HG03460 (cell line): Measurements from ENCODE around the gene CHAT.

ENCODE experiments used
- ATAC-seq: cut with Tn5 transposase; IDR thresholded peaks from one replicate; pipeline ENCODE4 v1.9.1; 2021; ENCODE audit not compliant: unreplicated experiment

Gene CHAT

DNA sequence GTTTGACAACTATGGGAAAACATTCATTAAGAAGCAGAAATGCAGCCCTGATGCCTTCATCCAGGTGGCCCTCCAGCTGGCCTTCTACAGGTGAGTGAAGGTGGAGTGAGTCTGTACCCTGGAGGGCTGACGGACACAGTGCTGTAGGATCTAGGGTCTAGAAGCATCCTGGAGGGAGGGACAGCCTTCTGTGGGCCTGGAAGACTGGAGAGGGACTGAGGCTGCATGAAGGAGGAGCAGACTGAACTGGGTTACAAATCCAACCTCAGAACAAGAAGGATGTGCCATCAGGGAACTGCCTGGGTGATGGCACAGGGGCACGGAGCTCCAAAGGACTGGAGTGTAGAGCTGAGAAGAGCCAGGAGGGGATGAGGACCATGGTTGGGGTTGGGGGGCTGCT is 38.1 kb downstream of the CHAT start:
- no peak for ATAC-seq

DNA sequence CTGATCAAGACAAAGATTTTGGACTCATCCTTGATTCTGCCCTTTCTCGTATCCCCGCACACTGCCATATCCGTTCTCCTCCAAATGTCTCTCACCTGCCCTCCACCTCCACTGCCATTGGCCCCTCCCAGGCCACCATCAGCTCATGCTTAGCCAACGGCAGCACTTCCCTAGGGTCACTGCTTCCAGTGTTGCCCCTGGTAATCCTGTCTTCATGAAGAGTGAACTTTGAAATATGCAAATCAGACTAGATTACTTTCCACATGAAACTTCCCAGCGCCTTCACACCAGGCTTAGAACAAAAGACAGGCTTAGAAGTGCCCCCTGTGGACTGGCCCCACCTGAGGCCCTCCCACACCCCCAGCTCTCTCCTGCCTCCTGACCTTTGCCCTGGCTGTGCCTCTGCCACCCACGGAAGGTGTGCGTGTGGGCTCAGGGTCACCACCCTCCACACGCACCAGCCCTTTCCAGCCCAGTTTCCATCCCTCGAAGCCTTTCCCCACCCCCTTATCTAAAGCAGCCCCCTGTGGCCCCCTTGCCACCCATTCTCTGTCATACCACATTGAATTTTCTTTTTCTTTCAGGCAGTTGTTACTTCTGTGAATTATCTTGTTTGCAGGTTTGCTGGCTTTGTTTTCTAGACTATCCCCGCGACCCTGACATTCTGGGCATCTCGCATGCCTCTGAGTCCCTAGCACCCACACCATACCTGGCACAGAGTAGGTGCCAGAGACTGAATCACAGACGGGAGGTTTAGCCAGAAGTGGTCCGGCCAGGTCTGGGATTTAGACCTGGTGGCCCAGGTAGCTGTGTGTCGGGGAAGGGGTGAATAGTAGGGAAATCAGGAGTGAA is 38.8 kb downstream of the CHAT start:
- ATAC-seq = no peak

GRCh38 chr10:49653273-49653929 is 39.6 kb downstream of the CHAT start:
- no peak for ATAC-seq

DNA sequence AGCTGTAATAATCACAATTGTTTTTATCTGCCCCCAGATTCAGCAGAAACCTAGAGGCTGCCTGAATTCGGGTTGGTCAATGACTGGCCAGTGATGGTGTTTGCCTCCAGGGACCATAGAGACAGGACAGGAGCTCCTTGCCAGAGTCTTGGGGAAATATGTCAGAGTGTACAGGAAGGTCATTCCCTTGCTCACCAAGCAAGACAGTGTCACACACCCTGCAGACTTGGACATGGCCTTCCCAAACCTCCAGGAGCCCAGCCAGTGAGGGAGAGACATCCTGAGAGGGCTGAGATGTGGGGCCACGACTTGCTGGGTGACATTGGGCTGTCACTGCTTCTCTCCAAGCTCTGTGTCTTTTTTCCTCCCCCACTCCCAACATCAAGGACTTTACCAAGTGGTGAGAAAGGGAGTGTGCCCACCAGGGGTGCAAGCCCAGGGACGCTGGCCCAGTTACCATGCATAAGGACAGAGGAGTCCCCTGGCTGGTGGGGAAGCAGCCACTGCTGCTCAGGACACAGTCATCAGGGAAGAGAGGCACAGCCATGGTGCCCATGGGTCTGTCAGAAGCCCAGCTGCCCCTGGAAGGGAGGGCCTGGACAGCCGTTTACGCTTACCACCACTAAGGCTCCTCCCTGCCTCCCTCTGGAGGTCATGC is 40.3 kb downstream of the CHAT start:
- ATAC-seq = no peak

- ATAC-seq = no peak
Measured at GRCh38 chr10:49655099-49655498, 41.3 kb downstream of the CHAT start.

GRCh38 chr10:49656845-49657493 is 43.1 kb downstream of the CHAT start:
- no peak for ATAC-seq

DNA sequence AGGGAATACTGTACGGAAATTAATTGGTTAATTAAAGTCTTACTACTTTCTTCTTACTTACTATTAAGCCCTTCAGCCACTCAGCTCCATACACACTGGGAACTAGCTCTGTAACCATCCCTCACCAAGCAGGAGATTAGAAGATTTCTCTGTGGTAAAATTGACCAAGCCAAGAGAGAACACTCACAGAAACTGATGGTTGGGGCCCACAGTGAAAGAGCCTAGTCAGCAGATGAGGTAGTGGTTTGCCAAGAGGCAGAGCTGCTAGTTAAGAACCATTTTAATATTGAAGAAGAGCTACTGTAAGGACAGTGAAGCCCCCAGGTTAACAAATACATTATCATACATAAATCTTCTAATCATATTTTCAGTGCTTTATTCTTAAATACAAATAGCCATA is 43.8 kb downstream of the CHAT start:
- ATAC-seq = no peak

DNA sequence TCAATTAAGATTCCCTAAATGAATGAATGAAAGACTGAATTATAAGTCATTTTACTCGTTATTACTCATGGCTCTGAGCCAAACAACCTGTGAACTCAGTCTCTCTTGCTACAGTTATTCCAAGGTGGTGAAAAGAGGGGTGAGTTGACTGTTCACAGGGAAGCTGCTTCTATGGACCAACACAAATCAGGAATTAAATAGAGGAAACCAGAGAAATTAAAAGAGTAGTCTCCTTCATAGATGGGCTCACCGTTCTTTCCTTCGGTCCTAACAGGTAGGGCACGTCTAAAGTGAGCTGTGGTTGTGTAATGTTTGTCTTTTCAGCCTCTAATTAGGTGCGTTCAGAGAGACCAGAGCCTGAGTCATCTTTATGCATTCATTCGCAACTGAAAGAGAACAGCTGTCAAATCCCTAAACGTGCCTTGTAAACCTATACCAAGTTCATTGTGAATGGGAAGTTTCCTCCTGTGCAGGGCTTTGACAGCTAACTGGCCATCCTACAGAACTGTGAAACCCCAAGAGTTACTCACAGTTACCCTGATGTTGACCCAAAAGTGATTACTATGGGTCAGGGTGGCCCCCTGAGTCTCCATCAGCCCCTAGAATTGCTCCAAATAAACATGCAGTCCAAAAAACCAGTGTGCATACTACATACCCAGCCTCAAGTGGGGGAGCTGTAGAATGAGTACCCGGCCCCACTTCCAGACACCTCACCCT is 47.5 kb downstream of the CHAT start:
- ATAC-seq = no peak

DNA sequence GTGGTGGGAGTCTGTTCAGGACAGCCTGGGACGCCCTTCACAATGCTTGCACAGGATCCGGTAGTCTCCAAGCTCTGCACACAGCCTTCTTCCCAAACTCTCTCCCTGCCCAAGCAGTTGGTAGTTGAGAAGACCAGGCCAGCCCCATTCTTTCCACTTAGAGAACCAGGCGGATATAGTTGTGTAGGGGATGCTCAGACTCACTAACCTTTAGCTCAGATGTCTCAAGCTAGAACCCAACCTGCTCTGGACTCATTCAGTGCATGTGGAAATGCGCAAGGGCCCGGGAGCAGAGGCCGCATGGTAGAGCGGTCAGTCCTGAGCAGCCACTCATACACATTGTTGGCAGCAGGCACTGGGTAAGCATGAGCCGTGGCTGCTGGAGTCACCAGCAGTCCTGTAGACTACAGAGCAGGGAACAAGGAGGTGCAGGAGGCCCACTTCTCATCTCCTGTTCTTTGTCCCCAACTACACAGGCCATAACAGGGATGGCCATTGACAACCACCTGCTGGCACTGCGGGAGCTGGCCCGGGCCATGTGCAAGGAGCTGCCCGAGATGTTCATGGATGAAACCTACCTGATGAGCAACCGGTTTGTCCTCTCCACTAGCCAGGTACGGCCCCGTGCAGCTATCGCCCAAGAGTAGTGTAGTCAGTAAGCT is 48.5 kb downstream of the CHAT start:
- no peak for ATAC-seq

DNA sequence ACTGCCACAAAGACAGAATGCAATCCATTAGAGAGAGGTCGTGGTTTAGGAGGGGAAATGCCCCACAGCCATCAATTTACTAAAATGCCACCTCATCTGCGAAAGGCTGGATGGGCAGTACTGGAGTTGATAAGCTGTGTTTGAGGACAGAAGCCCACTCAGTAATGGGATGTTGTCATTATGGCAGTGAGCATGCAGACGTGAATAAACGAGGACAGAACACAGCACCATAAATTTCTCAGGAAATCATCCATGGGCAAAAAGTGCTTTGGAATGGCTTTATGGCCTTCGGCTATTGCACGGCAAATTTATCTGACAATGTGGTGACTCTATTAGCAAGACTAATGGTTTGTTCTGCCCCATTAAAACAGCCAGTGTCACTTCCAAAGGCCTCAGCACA is 49.8 kb downstream of the CHAT start:
- ATAC-seq = no peak

DNA sequence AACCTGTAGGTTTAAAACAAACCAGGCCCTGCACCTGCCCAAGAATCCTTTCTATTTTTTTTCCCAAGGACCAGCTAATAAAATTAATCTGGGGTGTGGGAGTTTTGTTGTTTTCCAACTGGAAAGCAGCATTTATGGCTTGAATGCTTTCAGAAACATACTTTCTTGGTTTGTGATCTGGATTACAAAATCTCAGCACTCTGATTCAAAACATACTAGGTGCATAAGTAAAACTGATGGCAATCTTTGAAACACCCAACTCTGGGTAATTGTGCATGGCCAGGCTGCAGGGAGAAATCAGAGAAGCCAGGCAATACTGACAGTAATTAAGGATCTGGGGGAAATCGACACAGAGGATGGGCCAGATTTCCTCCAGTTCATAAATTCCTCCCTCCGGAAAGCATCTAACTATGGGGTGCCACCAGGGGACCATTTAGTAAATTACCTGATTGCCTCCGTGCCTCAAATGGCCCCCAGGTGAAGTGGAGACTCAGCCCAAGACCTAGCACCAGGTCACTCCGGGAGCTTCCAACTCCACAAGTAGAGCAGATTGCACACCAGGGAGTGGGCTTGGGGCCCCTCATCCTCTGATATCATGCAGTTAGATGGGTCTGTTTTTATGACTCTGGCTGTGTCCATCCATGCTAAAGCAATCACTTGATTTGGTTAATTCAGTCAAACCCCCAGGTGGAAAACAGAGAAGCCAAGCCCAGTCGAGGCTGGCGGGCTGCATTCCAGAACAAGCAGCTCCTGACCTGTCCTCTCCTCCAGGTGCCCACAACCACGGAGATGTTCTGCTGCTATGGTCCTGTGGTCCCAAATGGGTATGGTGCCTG is 50.4 kb downstream of the CHAT start:
- no peak for ATAC-seq

DNA sequence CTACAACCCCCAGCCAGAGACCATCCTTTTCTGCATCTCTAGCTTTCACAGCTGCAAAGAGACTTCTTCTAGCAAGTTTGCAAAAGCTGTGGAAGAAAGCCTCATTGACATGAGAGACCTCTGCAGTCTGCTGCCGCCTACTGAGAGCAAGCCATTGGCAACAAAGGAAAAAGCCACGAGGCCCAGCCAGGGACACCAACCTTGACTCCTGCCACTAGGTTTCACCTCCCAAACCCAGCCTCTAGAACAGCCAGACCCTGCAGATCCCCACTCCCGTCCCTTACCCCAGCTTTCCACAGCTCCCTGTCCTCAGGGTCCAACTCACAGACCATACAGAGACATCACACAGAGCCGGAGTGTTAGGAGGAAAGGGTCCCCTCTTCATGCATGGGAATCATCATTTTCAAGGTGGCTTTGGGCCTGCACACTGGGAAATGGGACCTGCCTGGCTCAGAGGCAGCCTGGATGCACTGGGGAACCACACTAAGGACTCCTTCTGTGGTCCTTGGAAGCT is 51.1 kb downstream of the CHAT start:
- ATAC-seq = no peak

GRCh38 chr10:49666054-49666615 is 52.3 kb downstream of the CHAT start:
- ATAC-seq = no peak

DNA sequence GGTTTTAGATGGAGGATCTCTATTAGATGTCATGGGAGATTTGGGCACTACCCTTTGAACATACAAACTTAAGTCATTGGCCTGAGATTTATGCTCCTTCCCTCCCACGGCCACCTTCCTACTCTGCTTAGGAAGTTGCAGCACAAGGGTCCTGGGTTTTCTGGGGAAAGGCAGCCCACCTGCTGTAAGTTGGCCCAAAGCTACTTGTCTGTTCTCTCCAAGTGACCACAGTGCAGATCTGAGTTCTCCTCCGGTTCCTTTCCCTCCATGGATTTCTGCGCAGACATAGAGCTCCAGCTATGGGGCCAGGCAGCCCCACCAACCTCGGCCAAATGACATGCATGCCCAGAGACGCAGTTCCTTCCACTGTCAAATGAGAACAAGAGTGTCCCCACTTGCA is 52.8 kb downstream of the CHAT start:
- ATAC-seq = no peak

DNA sequence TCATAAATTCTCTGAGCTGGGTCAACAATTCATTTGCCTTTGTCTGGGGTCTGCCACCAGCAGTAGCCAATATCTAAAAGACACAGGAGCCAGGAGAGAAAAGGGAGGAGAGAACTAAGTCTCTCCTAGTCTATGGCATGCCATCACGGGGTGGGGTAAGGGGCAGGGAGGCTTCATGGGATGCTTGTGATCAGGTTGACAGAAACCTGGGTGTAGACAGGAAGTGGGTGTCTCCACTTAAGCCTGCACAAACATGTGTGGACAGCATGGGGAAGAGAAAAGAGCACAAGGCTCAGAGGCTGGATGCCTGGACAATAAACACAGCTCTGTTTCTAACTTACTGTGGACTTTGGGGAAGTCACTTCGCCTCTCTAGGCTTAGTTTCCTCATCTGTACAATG is 54.2 kb downstream of the CHAT start:
- no peak for ATAC-seq

- no peak for ATAC-seq
Measured at GRCh38 chr10:49668684-49669083, 54.8 kb downstream of the CHAT start.

- no peak for ATAC-seq
Measured at GRCh38 chr10:49678827-49679479, 65.1 kb downstream of the CHAT start.

GRCh38 chr10:49679480-49679893 is 65.7 kb downstream of the CHAT start, which contains the start of gene C10orf53:
C10orf53 (plus strand) TSS chr10:49679651; CDS start chr10:49679698, 47 bp downstream.
- ATAC-seq = peak; percentile 56
